ES-I3 (cell line): ENCODE results near the gene ARSK.
"Not testable (repeated sequence)": the region's sequence is repeated elsewhere in the genome, so short reads cannot be mapped to it uniquely, and the experiment has no call there.

Experiments
- H3K36me3 ChIP-seq: 2 replicates; pipeline ENCODE4 v1.6.1; 2013; ENCODE audit warnings: mild to moderate bottlenecking, low read length, control low read depth, moderate library complexity; ENCODE audit not compliant: insufficient read depth
- H3K4me1 ChIP-seq: 2 replicates; pipeline ENCODE4 v1.6.1; 2013; ENCODE audit warnings: mild to moderate bottlenecking, control low read depth, low read length; ENCODE audit not compliant: insufficient read depth
- H3K9ac ChIP-seq: 2 replicates; pipeline ENCODE4 v1.6.1; 2013; ENCODE audit warnings: low read depth, mild to moderate bottlenecking, low read length, moderate library complexity
- H3K9me3 ChIP-seq: 2 replicates; pipeline ENCODE4 v1.6.1; 2013; ENCODE audit warnings: mild to moderate bottlenecking, low read length, moderate library complexity; ENCODE audit not compliant: control insufficient read depth, insufficient read depth

Gene ARSK

GRCh38 chr5:95620870-95621838 is 66.3 kb downstream of the ARSK start:
- no peaks in the 10 kb centered on the region for H3K4me1 ChIP-seq
- no peaks in the 10 kb centered on the region for H3K36me3 ChIP-seq
- H3K9ac ChIP-seq, result peak overlapping the region; percentile 50
- H3K9me3 ChIP-seq, result no peaks in the 10 kb centered on the region

GRCh38 chr5:95621839-95622629 is 67.1 kb downstream of the ARSK start:
- Histone ChIP-seq H3K9me3 (no peaks in the 10 kb centered on the region), H3K9ac (no peak overlapping the region), H3K4me1 (no peaks in the 10 kb centered on the region), H3K36me3 (no peaks in the 10 kb centered on the region)

GRCh38 chr5:95623706-95624105 is 68.8 kb downstream of the ARSK start:
- Histone ChIP-seq H3K4me1 (no peaks in the 10 kb centered on the region), H3K9me3 (peaks cover 8% of the 10 kb centered on the region), H3K36me3 (no peaks in the 10 kb centered on the region), H3K9ac (no peak overlapping the region)

GRCh38 chr5:95624368-95624767 is 69.5 kb downstream of the ARSK start:
- no peaks in the 10 kb centered on the region for H3K4me1 ChIP-seq
- peaks cover 13% of the 10 kb centered on the region for H3K9me3 ChIP-seq
- no peaks in the 10 kb centered on the region for H3K36me3 ChIP-seq
- H3K9ac ChIP-seq, result no peak overlapping the region

- H3K4me1 ChIP-seq, result no peaks in the 10 kb centered on the region
- no peak overlapping the region for H3K9ac ChIP-seq
- H3K36me3 ChIP-seq, result no peaks in the 10 kb centered on the region
- peaks cover 13% of the 10 kb centered on the region for H3K9me3 ChIP-seq
Observed at GRCh38 chr5:95626701-95627100, 71.8 kb downstream of the ARSK start.

GRCh38 chr5:95627971-95628810 is 73.3 kb downstream of the ARSK start:
- H3K9me3 ChIP-seq, result peaks cover 13% of the 10 kb centered on the region
- no peaks in the 10 kb centered on the region for H3K36me3 ChIP-seq
- H3K9ac ChIP-seq, result no peak overlapping the region
- H3K4me1 ChIP-seq, result peaks cover 5% of the 10 kb centered on the region; the same call in 1 of the 2 replicates

GRCh38 chr5:95628933-95629332 is 74.0 kb downstream of the ARSK start:
- Histone ChIP-seq H3K36me3 (no peaks in the 10 kb centered on the region), H3K9me3 (peaks cover 13% of the 10 kb centered on the region)

GRCh38 chr5:95630394-95630917 is 75.6 kb downstream of the ARSK start:
- Histone ChIP-seq H3K9me3 (peaks cover 13% of the 10 kb centered on the region), H3K36me3 (no peaks in the 10 kb centered on the region), H3K4me1 (peaks cover 5% of the 10 kb centered on the region; the same call in 1 of the 2 replicates), H3K9ac (no peak overlapping the region)

More at GRCh38 chr5:95628933-95629332, 74.0 kb downstream of the ARSK start:
- H3K4me1 ChIP-seq, result peaks cover 5% of the 10 kb centered on the region; the same call in 1 of the 2 replicates
- H3K9ac ChIP-seq, result no peak overlapping the region

- Histone ChIP-seq H3K36me3 (no peaks in the 10 kb centered on the region), H3K9me3 (peaks cover 13% of the 10 kb centered on the region), H3K4me1 (peaks cover 5% of the 10 kb centered on the region; the same call in 1 of the 2 replicates), H3K9ac (no peak overlapping the region)
Observed at GRCh38 chr5:95631255-95631958, 76.5 kb downstream of the ARSK start.

- Histone ChIP-seq H3K36me3 (no peaks in the 10 kb centered on the region), H3K9ac (no peak overlapping the region), H3K4me1 (peaks cover 5% of the 10 kb centered on the region; the same call in 1 of the 2 replicates), H3K9me3 (peaks cover 13% of the 10 kb centered on the region)
Observed at GRCh38 chr5:95631991-95632675, 77.2 kb downstream of the ARSK start.

- H3K4me1 ChIP-seq, H3K9ac ChIP-seq, H3K36me3 ChIP-seq: not testable (repeated sequence)
- H3K9me3 ChIP-seq, result peaks cover 13% of the 10 kb centered on the region
Observed at GRCh38 chr5:95632942-95633341, 78.0 kb downstream of the ARSK start.

GRCh38 chr5:95633671-95634070 is 78.8 kb downstream of the ARSK start:
- H3K9ac ChIP-seq, result no peak overlapping the region
- peaks cover 5% of the 10 kb centered on the region for H3K9me3 ChIP-seq
- H3K36me3 ChIP-seq, result no peaks in the 10 kb centered on the region
- H3K4me1 ChIP-seq, result peaks cover 5% of the 10 kb centered on the region; the same call in 1 of the 2 replicates

- Histone ChIP-seq H3K9ac (no peak overlapping the region), H3K36me3 (no peaks in the 10 kb centered on the region), H3K9me3 (peaks cover 1% of the 10 kb centered on the region), H3K4me1 (peaks cover 5% of the 10 kb centered on the region; the same call in 1 of the 2 replicates)
Observed at GRCh38 chr5:95634081-95634480, 79.2 kb downstream of the ARSK start.
